ENCODE data around the gene SNX25.

- TF ChIP-seq POLR2A (IDR thresholded peaks at IDR 0.05; ENCODE audit: low read depth, low read length) (no peak), SPI1 (IDR thresholded peaks at IDR 0.05; ENCODE audit: low read depth, low read length) (no peak), POLR2AphosphoS5 (IDR thresholded peaks at IDR 0.05; ENCODE audit: low read depth, low read length) (no peak), TAF1 (IDR thresholded peaks at IDR 0.05; ENCODE audit: low read depth, low read length) (no peak), POU2F2 (IDR thresholded peaks at IDR 0.05; ENCODE audit: low read depth, low read length) (no peak)
Measured at GRCh38 chr4:185322803-185323202, 113.4 kb downstream of the SNX25 start.
